IPS-NIHi7 (cell line): Measurements from ENCODE around the gene CD34.

Experiments used
- DNase-seq: peaks from one replicate; pipeline ENCODE4 v3.0.0; 2012; ENCODE audit warnings: mixed read lengths; ENCODE audit errors: extremely low spot score

The CD34 gene

GRCh38 chr1:207856276-207857023 is 54.5 kb downstream of the CD34 start:
- DNase-seq = no peak

DNA sequence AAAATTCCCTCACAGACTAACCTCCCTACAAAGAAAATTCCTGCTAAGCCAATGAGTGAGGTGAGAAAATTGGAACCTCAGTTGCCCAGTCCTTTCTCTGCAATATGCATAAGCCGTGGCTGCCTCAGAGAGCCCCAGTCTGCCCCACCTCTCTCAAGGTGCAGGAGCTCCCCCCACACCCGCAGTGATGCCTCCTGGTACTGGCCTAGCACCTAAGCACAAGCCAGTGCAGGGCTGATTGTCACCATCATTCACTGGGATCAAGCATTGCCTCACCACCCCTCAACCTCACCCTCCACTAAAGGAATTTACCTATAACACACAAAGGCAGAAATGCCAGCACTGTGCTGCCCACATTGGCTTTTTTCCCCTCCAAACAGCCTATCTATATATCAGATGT is 56.9 kb downstream of the CD34 start:
- DNase-seq = no peak

- no peak for DNase-seq
Observed at GRCh38 chr1:207853372-207853757, 57.6 kb downstream of the CD34 start.

GRCh38 chr1:207852576-207853371 is 58.2 kb downstream of the CD34 start:
- DNase-seq = no peak

GRCh38 chr1:207851696-207852095 is 59.2 kb downstream of the CD34 start:
- DNase-seq = no peak

GRCh38 chr1:207850621-207851407 is 60.1 kb downstream of the CD34 start:
- no peak for DNase-seq

GRCh38 chr1:207849646-207850045 is 61.3 kb downstream of the CD34 start:
- no peak for DNase-seq

DNA sequence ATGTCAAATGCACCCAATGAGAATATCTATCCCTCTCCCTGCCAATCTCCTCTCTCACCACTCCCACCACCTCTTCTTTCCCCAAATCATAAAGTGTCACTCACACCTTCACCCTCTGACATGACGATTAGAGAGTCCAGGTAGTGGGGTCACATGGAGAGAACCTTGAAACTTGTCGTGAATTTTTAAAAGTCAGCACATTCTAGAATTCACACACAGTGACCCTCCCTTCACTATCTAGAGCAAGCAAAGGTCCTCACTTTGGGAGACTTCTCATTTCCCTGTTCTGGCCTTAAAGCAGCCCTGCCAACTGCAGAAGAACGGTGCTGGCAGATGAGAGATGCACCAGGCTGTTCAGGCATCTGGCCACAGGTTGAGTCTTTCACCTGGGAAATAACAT is 61.9 kb downstream of the CD34 start:
- DNase-seq = no peak

DNA sequence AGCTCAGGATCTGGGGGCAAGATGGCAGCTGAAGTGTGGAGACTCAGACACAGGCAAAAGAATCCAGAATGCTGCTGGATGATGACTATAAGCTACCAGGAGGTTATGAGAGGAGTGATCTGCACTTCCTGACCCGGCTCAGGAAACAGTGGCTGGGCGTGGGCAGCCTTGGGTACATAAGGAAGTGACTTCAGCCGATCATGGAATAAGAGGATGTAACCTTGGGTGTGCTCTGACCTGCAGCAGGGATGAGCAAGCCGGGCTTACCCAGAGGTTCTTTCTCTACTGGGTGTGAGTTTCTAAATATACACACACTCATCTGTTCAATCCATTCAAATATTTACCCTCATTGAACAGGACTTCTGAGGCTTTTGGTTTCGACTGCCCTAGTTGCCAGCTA is 62.7 kb downstream of the CD34 start:
- no peak for DNase-seq

DNA sequence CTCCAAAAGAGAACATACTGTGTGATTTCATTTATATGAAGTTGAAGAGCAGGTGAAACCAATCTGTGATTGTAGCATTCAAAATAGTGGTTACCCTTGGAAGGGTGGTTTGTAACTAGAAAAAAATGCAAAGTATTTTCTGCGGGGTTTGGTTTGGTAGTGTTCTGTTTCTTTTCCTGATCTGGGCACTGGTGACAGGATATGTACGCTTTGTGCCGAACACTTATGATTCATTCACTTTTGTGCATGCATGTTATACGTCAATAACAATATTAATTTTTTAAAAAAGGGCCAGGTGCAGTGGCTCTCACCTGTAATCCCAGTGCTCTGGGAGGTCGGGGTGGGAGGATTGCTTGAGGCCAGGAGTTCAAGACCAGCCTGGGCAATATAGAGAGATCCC is 63.8 kb downstream of the CD34 start:
- no peak for DNase-seq

- DNase-seq = no peak
Observed at GRCh38 chr1:207845109-207845508, 65.8 kb downstream of the CD34 start.

GRCh38 chr1:207844371-207844770 is 66.6 kb downstream of the CD34 start:
- no peak for DNase-seq

DNA sequence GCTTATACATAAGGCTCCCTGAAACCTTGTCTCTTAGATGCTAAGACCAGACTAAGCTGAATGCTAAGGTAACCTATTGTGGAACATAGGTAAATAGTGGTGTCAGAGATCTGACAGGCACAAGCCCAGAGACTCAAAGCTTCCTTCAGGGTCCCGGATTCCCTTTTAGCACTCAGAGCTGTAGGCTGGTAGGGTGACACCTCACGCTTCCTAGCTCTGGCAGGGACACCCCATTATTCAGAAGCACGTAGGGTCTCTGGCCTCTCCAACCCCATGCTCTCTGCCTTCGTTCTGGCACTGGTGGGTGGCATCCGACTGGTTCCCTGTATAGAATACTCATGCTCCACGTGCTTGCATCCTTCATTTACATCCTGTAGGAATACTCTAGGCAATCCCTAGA is 68.4 kb downstream of the CD34 start:
- DNase-seq = no peak

DNA sequence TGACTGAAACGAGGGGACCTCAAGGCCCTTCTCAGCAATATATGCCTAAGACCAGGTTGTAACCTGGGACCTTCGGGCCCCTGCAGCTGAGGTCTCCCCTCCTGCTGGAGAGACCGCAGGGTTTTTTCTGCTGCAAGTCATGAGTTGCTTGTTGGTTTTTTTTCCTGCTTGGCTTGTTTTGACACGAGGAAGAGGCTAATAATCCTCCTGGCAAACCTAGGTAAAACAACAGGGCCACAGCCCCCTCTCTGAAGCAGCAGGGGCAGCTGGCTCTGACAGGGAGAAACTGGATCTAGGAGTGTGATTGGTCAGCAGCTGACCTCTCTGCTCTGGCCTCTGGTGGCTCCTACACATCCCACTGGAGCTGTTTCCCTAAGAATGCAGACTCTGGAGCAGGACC is 69.0 kb downstream of the CD34 start:
- no peak for DNase-seq

GRCh38 chr1:207841293-207841692 is 69.6 kb downstream of the CD34 start:
- DNase-seq = no peak

DNA sequence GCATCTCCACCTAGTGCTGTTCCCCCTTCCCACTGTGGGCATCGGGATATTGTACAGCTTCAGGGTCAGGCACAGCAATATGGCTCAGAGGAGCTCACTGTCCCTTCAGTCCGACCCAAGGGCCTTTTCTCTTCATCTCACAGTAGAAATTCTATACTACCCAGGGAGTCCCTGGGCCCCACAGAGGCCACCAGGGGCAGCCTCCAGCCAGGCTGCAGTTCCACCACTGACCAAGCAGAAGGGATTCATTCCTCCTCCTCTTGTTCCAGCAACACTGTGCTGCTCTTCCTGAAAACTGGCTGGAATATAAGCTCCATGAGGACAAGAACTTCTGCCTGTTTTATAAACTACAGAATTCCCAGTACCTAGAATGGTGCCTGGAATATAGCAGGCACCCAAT is 70.5 kb downstream of the CD34 start:
- no peak for DNase-seq

DNA sequence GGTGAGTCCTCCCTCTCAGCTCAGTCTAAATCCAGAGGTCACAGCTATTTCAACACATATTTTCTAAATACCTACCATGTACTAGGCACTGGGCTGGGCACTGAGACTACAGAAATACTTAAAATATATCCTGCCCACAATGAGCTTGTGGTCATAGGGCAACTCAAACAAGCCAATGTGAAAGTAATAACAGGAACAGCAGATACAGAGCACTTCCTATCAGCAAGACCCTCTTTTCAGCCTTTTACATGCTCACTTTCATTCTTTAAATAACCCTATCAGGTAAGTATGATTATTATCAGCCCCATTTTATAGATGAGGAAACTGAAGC is 71.9 kb downstream of the CD34 start:
- DNase-seq = no peak

DNA sequence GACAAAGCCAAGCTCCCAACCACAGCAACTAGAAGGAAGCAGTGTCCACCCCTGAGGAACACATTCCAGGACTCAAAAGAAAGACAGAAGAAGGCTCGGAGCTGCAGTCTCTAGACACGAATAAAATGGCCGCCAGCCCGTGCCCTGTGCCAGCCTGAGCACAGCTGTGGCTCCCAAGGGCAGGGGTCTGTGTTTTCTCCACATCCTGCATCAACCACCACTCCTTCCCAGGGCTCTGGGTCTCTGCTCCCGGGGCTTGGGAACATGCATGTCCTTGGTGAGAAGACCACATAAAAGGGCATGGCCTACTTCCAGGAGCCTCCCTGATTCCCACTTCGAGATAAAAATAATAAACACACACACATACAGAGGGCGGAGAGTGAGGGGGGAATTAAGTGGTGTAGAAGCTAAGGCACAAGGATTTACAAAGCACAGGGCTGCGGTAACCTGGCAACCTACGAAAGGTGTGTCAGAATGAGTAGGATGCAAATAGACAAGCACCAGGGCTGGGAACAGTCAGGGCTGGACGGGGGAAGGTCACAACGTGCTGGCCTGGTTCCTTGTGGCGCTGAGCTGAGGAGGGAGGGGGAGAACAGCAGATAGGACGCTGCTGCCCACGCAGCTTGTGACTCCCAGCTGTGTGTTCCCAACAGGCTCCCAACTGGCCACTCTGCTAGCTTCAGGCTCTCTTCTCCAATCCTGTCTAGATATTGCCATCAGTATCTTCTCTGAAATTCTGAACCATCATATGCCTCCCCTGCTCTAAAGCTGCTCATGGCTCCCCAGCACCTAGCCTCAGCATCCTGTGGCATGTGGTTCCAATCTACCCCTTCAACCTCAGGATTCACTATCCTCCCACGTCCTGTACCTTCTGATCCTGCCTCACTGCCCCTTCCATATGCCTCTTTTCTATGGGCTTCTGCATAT is 72.5 kb downstream of the CD34 start:
- DNase-seq = no peak

GRCh38 chr1:207837673-207838072 is 73.3 kb downstream of the CD34 start:
- DNase-seq = no peak

DNA sequence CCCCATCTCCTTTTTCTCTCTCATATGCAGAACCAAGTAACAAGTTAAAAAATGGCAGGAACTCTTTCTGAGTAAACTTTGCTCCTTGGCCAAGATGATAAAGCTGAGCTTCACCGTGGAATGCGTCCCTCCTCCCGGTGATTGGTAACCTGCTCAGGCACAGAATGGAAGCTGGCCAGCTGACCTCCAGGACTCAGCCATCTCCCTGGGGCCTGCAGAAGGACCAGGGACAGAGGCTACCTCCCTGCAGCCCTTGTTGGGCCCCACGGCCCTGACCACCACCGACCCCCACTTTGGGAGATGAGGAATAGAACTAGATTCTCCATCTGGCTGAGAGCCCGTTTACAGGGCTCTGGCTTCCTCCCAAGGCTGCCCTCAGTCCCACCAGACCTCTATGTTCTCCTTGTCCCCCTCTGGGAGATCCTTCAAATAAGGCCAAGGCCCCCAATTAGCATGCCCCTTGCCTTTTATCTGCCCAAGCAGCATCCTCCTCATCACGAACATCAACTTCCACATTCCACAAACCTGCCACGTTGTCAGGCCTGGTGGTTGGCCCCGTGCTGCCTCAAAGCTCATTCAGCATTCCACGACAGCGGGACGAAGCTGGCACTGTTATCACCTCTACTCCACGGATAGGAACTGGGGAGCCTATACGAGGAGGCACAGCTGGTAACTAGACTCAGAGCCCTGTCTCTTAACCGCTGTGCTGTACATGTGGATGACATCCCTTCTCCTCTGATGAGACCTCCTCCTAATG is 74.2 kb downstream of the CD34 start:
- DNase-seq = no peak

DNA sequence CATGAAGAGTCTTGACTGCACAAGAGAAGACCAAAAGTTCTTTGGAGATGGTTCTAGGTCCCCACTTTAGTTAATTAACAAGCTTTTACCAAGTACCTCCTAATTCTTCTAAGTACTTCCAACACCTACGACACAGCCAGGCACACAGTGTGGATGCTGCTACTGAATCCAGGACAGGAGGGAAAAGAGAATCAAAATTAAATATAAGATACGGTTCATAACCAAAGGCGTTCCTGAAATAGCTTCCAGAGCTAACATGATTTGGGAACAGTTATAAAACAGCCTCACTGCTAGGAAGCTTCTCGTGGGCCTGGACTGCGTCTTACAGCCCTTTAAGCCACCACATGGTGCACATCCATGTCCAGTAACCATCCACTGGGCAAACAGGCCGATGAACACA is 75.0 kb downstream of the CD34 start:
- no peak for DNase-seq
